Lower leg skin (tissue), 3 donors: Measurements from ENCODE around the gene POC1B.

Experiments
- POLR2A ChIP-seq, 2 donors: fragments of 450-650 bp; IDR thresholded peaks; one replicate each; pipeline ENCODE4 v1.6.1; 2016 to 2017; ENCODE audit warnings: antibody characterized with exemption in 2 of 2, mild to moderate bottlenecking in 1 of 2, moderate library complexity in 1 of 2
- TF ChIP-seq, protein P1 (sequence below), 3 donors: fragments of 450-650 bp; IDR thresholded peaks; one replicate each; pipeline ENCODE4 v1.5.1; 2016; ENCODE audit warnings: antibody characterized with exemption in 3 of 3, mild to moderate bottlenecking in 3 of 3, moderate library complexity in 2 of 3

- TF ChIP-seq, protein P1, sequence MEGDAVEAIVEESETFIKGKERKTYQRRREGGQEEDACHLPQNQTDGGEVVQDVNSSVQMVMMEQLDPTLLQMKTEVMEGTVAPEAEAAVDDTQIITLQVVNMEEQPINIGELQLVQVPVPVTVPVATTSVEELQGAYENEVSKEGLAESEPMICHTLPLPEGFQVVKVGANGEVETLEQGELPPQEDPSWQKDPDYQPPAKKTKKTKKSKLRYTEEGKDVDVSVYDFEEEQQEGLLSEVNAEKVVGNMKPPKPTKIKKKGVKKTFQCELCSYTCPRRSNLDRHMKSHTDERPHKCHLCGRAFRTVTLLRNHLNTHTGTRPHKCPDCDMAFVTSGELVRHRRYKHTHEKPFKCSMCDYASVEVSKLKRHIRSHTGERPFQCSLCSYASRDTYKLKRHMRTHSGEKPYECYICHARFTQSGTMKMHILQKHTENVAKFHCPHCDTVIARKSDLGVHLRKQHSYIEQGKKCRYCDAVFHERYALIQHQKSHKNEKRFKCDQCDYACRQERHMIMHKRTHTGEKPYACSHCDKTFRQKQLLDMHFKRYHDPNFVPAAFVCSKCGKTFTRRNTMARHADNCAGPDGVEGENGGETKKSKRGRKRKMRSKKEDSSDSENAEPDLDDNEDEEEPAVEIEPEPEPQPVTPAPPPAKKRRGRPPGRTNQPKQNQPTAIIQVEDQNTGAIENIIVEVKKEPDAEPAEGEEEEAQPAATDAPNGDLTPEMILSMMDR (IDR thresholded peaks at IDR 0.05): no peak
- no peak for TF ChIP-seq POLR2A (IDR thresholded peaks at IDR 0.05)
These were observed 130.1 kb downstream of the POC1B start for GRCh38 chr12:89395712-89396111.
